HG03575 (cell line): ENCODE measurements around the gene GIPR.
"Not testable (repeated sequence)": the region's sequence is repeated elsewhere in the genome, so short reads cannot be mapped to it uniquely, and the experiment has no call there.

Source experiments
- ATAC-seq: cut with Tn5 transposase; IDR thresholded peaks from one replicate; pipeline ENCODE4 v1.9.1; 2021; ENCODE audit not compliant: unreplicated experiment, insufficient number of reproducible peaks, low FRiP score; ENCODE audit errors: extremely low read depth

Gene GIPR

GRCh38 chr19:45667620-45668341, at the start of gene GIPR:
TSS of gene GIPR (plus strand) at chr19:45668221. CDS start at chr19:45669521, 1,300 bp downstream.
- no peak for ATAC-seq

DNA sequence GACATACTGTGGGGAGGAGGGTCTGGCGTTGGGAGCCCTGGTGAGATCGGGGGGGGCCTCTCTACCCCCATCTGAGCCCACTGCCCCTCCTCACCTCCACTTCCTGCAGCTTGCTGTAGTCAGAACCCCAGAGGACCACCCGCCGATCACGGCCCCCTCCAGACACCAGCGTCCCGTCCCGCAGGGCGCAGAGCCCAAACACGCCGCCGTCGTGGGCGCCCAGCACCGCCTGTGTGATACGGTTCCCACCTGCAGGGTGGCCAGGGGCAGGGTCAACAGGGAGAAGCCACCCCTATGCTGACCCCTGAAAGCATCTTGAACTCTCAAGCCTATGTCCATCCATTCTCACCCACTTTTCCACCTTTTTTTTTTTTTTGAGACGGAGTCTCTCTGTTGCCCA, 46.6 kb upstream of the GIPR start:
- ATAC-seq, result no peak

DNA sequence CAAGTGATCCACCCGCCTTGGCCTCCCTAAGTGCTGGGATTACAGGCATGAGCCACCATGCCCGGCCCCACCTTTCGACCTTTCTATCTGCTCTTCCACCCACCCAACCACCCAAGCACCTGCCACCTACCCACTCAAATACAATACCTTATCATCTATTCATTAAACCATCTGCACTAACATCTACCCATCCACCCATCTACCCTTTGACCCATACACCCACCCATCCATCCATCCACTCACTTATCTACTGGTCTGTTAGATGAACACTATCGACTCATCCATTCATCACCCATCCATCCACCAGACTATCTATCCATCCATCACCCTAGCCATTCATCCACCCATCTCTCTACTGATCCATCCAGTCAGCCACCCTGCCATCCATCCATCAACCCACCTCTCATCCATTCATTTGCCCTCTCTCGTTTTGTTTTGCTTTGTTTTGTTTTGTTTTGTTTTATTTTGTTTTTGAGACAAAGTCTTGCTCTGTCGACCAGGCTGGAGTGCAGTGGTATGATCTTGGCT, 46.0 kb upstream of the GIPR start:
- no peak for ATAC-seq

GRCh38 chr19:45623984-45624383, 44.0 kb upstream of the GIPR start:
- ATAC-seq, result no peak

DNA sequence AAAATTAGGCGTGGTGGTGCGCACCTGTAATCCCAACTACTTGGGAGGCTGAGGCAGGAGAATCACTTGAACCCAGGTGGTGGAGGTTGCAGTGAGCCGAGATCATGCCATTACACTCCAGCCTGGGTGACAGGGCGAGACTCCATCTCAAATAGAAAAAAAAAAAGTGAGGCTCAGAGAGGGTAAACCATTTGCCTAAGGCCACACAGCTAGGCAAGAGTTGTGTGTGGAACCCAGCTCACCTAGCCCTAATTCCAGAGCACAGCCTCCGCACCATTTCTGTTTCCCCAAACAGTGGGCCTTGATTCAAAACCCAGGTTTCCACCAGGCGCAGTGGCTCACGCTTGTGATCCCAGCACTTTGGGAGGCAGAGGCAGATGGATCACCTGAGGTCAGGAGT, 39.8 kb upstream of the GIPR start:
- ATAC-seq, result not testable (repeated sequence)

GRCh38 chr19:45629704-45630103, 38.3 kb upstream of the GIPR start:
- no peak for ATAC-seq

DNA sequence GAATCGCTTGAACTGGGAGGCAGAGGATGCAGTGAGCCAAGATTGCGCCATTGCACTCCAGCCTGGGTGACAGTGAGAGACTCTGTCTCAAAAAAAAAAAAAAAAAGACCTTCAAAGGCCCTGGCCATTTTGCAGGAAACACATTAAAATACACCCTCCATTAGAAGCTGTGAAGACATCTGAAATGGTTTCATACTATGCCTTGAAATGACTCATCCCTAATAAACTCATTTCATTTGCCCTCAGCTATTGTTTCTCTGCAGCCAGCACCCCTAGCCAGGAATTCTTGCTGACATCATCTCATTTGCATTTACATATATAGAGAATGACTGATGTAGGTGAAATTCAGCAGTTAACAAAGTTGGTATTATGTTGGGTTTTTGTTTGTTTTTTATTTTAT, 37.6 kb upstream of the GIPR start:
- ATAC-seq, result no peak

DNA sequence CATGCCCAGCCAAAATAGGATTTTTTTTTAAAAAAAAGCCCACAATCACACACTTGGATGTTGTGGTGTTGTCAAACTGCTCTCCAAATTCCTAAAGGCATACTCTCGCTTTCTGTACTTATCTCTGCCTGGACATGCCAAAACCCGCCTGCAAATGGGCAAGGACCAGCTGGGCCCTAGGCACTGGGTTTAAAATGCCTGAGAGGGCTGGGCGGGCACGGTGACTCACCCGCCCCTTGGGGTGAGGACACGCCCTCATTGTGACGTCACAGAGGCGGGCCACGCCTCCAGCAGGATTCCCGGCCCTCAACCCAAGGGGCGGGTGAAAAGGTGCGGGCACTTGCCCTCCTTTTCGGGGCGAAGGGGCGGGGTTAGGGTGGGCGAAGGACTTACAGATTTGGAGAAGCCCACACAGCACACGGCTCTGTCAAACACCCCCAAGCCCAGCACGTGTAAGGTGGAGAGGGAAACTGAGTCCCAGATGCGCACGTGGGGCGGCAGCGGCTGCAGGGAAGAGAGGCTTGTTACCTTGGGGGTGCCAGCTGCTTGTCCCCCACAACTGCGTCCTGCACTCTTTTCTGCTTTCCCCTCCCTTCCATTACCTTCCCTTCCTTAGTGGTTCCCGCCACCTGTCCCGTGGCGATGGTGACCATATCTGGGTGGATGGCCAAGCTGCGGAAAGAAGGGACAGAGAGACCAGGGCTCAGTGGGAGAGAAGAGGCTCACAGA, 35.4 kb upstream of the GIPR start:
- no peak for ATAC-seq

GRCh38 chr19:45636275-45636674, 31.7 kb upstream of the GIPR start:
- no peak for ATAC-seq

DNA sequence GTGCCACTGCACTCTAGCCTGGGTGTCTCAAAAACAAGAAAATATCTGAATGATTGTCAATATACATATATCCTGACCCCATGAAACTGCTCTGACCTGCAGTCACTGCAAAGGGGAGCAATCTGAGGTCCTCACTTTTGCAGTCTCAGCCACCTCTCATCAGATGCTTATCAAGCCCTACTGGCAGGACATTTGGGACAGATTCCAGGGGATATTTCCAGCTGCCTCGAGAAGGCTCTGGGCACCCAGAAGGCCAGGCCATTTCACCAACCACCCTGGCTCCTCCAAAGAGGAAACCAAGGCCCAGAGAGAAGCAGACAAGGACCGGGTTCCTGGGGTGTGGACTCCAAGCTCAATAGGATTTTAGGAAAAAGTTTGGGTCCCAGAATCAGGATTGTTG, 31.1 kb upstream of the GIPR start:
- no peak for ATAC-seq

DNA sequence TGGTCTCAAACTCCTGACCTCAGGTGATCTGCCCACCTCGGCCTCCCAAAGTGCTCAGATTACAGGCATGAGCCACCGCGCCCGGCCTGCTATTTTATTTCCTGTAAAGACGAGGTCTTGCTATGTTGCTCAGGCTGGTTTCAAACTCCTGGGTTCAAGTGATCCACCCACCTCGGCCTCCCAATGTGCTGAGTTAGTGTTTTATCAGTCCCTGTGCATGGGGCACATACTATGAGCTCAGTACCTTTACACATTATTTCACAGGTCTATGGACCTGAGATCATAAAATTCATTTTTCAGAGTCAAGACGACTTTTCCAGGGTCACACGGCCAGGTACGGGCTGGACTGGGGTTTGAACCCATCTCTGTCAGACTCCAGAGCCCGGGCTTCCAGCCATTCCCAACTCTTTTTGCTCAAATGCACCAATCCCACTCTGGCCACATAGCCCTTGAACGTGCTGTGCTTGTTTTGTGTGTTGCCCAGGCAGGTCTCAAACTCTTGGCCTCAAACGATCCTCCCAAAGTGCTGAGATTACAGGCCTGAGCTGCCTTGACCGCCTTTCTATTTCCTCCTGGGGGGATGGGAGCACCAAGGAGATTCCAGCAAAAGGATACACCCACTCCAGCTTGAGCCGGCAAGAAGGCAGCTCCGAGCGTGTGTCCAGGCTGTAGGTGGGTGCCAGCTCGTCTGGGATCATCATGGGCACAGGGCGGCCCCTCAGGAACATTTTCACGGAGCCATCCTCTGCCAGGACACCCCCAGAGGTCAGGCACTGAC, 29.9 kb upstream of the GIPR start:
- no peak for ATAC-seq

- no peak for ATAC-seq
Measured at GRCh38 chr19:45638930-45639729, 28.9 kb upstream of the GIPR start, which contains the start of gene EML2. TSS of gene EML2 (minus strand) at chr19:45639397. CDS start at chr19:45639376, 21 bp downstream.

DNA sequence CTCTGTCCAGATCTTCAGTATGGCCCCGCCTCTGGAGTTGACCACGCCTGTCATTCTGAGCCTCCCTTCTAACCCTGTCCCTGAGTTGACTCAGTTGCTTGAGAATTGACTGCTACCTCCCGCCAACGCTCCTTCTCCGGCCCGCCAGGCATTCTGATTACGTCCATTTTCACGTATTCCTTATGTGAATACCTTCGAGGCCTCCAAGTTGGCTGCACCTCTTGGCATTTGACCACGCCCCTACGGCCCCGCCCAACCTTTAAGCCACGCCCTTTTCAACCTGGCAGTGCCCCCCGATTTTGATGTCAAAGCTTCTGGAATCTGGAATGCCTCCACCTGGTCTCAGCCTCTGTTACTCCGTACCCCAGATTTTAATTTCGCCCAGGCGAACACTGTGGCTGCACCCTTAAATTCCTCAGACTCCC, 27.2 kb upstream of the GIPR start:
- no peak for ATAC-seq

- ATAC-seq, result no peak
Measured at GRCh38 chr19:45641274-45642105, 26.5 kb upstream of the GIPR start.

DNA sequence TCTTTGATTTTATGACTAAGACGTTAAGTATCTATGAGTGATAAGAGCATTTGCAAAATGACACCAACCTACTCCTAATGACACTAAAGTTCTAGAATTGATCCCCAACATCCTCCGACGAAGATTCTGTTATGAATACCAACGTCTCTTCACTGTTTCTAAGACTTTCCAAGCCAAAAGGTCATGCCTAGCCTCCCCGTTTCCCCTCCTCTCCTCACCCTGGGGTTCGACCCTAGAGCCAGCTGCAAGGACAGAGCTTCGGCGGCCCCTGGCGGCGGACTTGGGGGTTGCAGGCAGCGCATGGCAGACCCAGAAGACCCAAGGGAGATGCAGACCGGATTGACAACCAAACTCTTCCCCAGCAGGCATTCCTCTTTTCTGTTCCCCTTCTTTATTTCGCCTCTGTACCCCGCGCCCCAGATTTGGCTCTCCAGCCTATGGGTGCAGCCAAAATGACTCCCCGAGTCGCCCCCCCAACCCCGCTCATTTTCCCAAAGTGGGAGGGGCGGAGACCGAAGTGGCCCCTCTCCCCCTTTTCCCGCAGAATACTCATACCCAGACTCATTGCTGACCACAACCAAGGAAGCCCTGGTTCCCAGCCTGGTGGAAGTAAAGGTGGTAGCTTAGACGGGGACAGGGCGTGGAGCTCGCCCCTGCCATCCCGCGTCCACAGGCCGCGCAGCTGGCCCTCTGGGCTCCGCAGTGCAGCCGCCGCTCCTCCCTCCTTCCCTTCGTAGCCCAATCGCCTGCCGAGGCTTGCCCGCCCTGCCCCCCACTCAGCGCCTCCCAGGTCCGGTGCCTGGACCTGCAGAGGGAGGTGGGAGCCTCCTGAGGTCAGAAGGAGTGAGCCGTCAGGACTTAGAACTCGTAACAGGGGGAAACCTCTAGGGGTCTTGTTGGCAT, 24.7 kb upstream of the GIPR start:
- no peak for ATAC-seq

DNA sequence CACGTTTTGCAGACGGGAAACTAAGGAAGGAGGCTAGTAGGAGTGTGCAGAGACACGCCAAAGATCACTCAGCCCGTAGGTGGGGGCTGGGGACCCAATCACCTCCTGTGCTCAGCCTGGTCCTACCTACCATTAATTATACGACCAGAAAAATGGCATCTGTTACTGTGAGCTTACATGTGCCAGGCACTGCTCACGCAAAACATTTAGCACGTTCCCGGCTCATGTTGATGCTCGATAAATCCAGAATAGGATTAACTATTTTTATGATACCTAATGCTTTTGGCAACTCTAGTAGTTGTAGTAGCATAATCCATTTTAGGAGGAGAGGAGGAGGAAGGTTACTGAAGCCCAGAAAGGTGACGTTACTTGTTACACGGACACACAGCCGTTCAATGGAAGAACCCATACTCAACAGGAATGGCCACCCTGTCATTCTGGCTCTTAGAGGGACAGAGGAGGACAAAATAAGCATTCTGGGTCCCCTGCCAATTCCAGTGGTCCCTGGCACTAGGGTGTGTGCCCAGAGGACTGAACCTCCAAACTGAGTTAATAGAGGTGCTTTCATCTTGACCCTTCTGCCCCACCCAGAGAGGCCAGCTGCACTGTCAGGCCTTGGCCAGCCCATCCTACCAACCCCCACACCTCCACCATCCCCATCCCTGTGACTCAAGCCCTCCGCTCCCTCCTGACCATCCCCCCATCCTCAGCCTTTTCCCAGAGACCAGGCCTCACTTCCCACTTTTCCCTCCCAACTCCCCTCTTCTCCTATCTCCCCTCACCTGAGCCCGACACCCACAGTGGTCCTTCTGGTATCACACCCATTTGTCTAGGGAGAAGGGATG, 23.9 kb upstream of the GIPR start:
- no peak for ATAC-seq
